Neuronal stem cell (in vitro differentiated cells): Measurements from ENCODE around the gene TBC1D12.

Experiments
- DNase-seq: peaks from one replicate; pipeline ENCODE4 v3.0.0-alpha.2; 2013; ENCODE audit warnings: low spot score
- H2AFZ ChIP-seq: one replicate; pipeline ENCODE4 v1.6.1; 2013; ENCODE audit warnings: mild to moderate bottlenecking, low read length, inconsistent platforms
- H2AK5ac ChIP-seq: 2 replicates; pipeline ENCODE4 v1.6.1; 2013; ENCODE audit warnings: low read depth, mild to moderate bottlenecking, inconsistent platforms, low read length, moderate library complexity, mixed read lengths
- H2BK120ac ChIP-seq: 2 replicates; pipeline ENCODE4 v1.6.1; 2013; ENCODE audit warnings: low read depth, mild to moderate bottlenecking, inconsistent platforms, low read length, moderate library complexity, mixed read lengths
- H2BK12ac ChIP-seq: one replicate; pipeline ENCODE4 v1.6.1; 2013; ENCODE audit warnings: low read length, inconsistent platforms
- H2BK15ac ChIP-seq: 2 replicates; pipeline ENCODE4 v1.6.1; 2013; ENCODE audit warnings: mild to moderate bottlenecking, low read length, inconsistent platforms, mixed read lengths
- H2BK5ac ChIP-seq: one replicate; pipeline ENCODE4 v1.6.1; 2013; ENCODE audit warnings: inconsistent platforms, mild to moderate bottlenecking, low read length, moderate library complexity
- H3K14ac ChIP-seq: one replicate; pipeline ENCODE4 v1.6.1; 2013; ENCODE audit warnings: low read length, inconsistent platforms
- H3K18ac ChIP-seq: 2 replicates; pipeline ENCODE4 v1.6.1; 2013; ENCODE audit warnings: low read length, inconsistent platforms
- H3K23ac ChIP-seq: 2 replicates; pipeline ENCODE4 v1.6.1; 2013; ENCODE audit warnings: low read depth, mild to moderate bottlenecking, mixed read lengths, low read length, inconsistent platforms; ENCODE audit not compliant: poor library complexity
- H3K27ac ChIP-seq: replicated peaks from 3 replicates; pipeline ENCODE4 v1.5.1; 2013; ENCODE audit warnings: low read length, inconsistent platforms
- H3K27me3 ChIP-seq, 3 experiments: 2 replicates each; pipeline ENCODE4 v1.6.1; 2013; ENCODE audit warnings: low read length in 3 of 3, mild to moderate bottlenecking in 2 of 3, inconsistent platforms in 1 of 3, low read depth in 1 of 3, mixed read lengths in 1 of 3, moderate library complexity in 1 of 3; ENCODE audit not compliant: control insufficient read depth in 3 of 3, insufficient read depth in 3 of 3
- H3K36me3 ChIP-seq, 2 donors: replicated peaks in 1 of 2; 2 replicates each; pipeline ENCODE4 v1.6.1; 2013; ENCODE audit warnings: low read length in 2 of 2; ENCODE audit not compliant: control insufficient read depth in 2 of 2, insufficient read depth in 2 of 2
- H3K4ac ChIP-seq: 2 replicates; pipeline ENCODE4 v1.6.1; 2013; ENCODE audit warnings: inconsistent platforms, mild to moderate bottlenecking, low read length, moderate library complexity
- H3K4me1 ChIP-seq, 2 donors: 1 replicate in 1 of 2; 2 replicates in 1 of 2; pipeline ENCODE4 v1.6.1; 2013; ENCODE audit warnings: low read length in 2 of 2, low read depth in 1 of 2; ENCODE audit not compliant: control insufficient read depth in 2 of 2, insufficient read depth in 1 of 2
- H3K4me2 ChIP-seq: one replicate; pipeline ENCODE4 v1.6.1; 2013; ENCODE audit warnings: mild to moderate bottlenecking, low read length, inconsistent platforms; ENCODE audit not compliant: insufficient read depth, poor library complexity, severe bottlenecking
- H3K4me3 ChIP-seq, 2 donors: 2 replicates each; pipeline ENCODE4 v1.5.1; 2013; ENCODE audit warnings: low read length in 2 of 2, mild to moderate bottlenecking in 2 of 2, inconsistent platforms in 1 of 2, moderate library complexity in 1 of 2
- H3K79me1 ChIP-seq: one replicate; pipeline ENCODE4 v1.6.1; 2013; ENCODE audit warnings: low read depth, mild to moderate bottlenecking, inconsistent platforms, low read length, moderate library complexity
- H3K9ac ChIP-seq: one replicate; pipeline ENCODE4 v1.6.1; 2013; ENCODE audit warnings: mild to moderate bottlenecking, low read depth, low read length, inconsistent platforms; ENCODE audit not compliant: poor library complexity
- H3K9me3 ChIP-seq, 2 donors: replicated peaks in 1 of 2; 2 replicates each; pipeline versions ENCODE3 to v1.6.1; 2013; ENCODE audit warnings: low read length in 2 of 2, mild to moderate bottlenecking in 2 of 2, inconsistent platforms in 1 of 2, low read depth in 1 of 2, mixed read lengths in 1 of 2, moderate library complexity in 1 of 2; ENCODE audit not compliant: control insufficient read depth in 2 of 2, insufficient read depth in 1 of 2
- H4K8ac ChIP-seq: one replicate; pipeline ENCODE4 v1.6.1; 2013; ENCODE audit warnings: low read depth, mild to moderate bottlenecking, inconsistent platforms, low read length, moderate library complexity
- H4K91ac ChIP-seq: one replicate; pipeline ENCODE4 v1.6.1; 2013; ENCODE audit warnings: low read length, low read depth, mild to moderate bottlenecking, inconsistent platforms; ENCODE audit not compliant: poor library complexity
- WGBS, 2 donors: extraction: QIAGEN DNeasy Blood & Tissue Kit; methylation state at CpG; one replicate each; pipeline ENCODE4 v1.1.7; 2013; ENCODE audit warnings: missing lambda C conversion rate in 2 of 2, mixed read lengths in 1 of 2; ENCODE audit not compliant: insufficient read length in 2 of 2, insufficient replicate concordance in 1 of 2; ENCODE audit errors: extremely low coverage in 2 of 2; 5-methylcytosine and 5-hydroxymethylcytosine counted together

TBC1D12 gene

GRCh38 chr10:94430701-94431100 lies 28.4 kb downstream of the TBC1D12 start:
- Histone ChIP-seq H3K14ac (no peak overlapping the region), H3K27me3 (no peaks in the 10 kb centered on the region), H2BK5ac (no peak overlapping the region), H3K4me1 (peaks cover 0 to 1% of the 10 kb centered on the region in 2 donors), H4K91ac (no peak overlapping the region), H3K4me2 (no peak overlapping the region), H3K9ac (no peak overlapping the region), H3K4me3 (no peak overlapping the region), H3K36me3 (no peaks in the 10 kb centered on the region), H3K23ac (no peak overlapping the region), H2BK15ac (no peak overlapping the region), H2AFZ (no peak overlapping the region), H3K9me3 (no peaks in the 10 kb centered on the region), H3K79me1 (peaks cover 3% of the 10 kb centered on the region), H3K18ac (no peak overlapping the region), H4K8ac (no peak overlapping the region), H2BK12ac (no peak overlapping the region), H3K4ac (no peak overlapping the region), H3K27ac (no peak overlapping the region), H2AK5ac (no peak overlapping the region), H2BK120ac (no peak overlapping the region)
- WGBS, 2 donors: 100% methylated on average over 1 of the region's 1 CpG; no CpG with 5 or more reads in 1 of the 2 donors
- no peak for DNase-seq

DNA sequence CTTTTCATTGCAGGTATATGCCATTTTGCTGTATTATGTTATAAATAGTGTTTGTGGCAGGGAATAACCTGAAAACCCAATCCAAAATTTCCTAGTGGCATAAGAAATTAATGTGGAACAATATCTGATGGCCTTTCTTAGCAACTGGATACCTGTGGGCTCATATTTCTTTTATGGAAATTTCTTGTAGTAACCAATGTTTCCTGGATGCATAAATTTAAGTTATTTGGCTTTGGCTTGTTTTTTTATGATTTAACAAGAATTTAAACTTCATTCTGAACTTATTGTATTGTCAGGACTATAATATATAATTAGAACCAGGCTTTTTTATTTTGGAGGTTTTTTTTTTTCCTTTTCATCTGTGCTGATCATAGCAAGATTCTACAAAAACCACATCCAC lies 30.1 kb downstream of the TBC1D12 start:
- Histone ChIP-seq H2BK15ac (no peak overlapping the region), H3K14ac (no peak overlapping the region), H3K36me3 (no peaks in the 10 kb centered on the region), H2BK120ac (no peak overlapping the region), H3K9me3 (peaks cover 0 to under 1% of the 10 kb centered on the region in 2 donors), H3K79me1 (peaks cover 3% of the 10 kb centered on the region), H4K8ac (no peak overlapping the region), H2AFZ (no peak overlapping the region), H3K4me2 (no peak overlapping the region), H4K91ac (no peak overlapping the region), H3K23ac (no peak overlapping the region), H3K9ac (no peak overlapping the region), H3K27me3 (no peaks in the 10 kb centered on the region), H2BK12ac (no peak overlapping the region), H3K4ac (no peak overlapping the region), H3K18ac (no peak overlapping the region), H3K4me1 (peaks cover 0 to 1% of the 10 kb centered on the region in 2 donors), H2BK5ac (no peak overlapping the region), H3K4me3 (no peak overlapping the region), H3K27ac (no peak overlapping the region), H2AK5ac (no peak overlapping the region)
- DNase-seq: no peak

DNA sequence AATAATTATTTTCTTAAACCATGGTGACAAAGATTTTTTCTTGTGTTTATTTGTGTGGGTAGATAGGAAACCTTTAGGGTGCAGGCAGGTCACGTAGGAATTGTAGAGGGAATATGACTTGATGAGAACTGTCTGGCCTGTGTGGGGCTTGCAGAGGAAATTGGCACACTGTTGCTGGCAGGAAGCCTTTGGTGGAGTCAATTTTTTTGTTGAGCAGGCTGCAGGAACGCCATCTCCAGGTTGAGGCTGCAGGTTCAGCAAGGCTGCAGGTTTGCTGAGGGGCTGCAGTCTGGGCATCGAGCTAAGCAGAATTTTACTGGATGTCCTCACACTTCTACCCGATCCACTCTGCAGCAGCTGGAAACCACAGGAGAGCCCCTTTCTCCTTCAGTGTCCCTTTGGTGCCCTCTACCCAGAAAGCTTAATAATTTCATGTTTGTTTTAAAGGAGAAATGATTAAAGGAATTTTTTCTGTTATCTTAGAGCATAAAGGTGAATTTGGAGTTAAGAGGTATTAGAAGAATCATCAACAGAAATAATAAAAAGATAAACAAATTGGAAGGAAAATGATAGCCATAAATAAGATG lies 37.0 kb downstream of the TBC1D12 start:
- Histone ChIP-seq H4K8ac (no peak overlapping the region), H2BK12ac (no peak overlapping the region)
- no peak for DNase-seq

GRCh38 chr10:94440096-94440495 lies 37.8 kb downstream of the TBC1D12 start:
- no peaks in the 10 kb centered on the region for H3K36me3 ChIP-seq
- H2BK12ac ChIP-seq: no peak overlapping the region
- no peak overlapping the region for H2BK120ac ChIP-seq
- H4K91ac ChIP-seq: no peak overlapping the region
- H3K14ac ChIP-seq: no peak overlapping the region
- H2AK5ac ChIP-seq: no peak overlapping the region
- H3K9me3 ChIP-seq: peaks cover 0 to 2% of the 10 kb centered on the region in 2 donors
- H2BK15ac ChIP-seq: no peak overlapping the region
- no peak overlapping the region for H3K27ac ChIP-seq
- no peak overlapping the region for H3K18ac ChIP-seq
- H3K4me1 ChIP-seq: no peaks in the 10 kb centered on the region
- H3K4ac ChIP-seq: no peak overlapping the region
- no peak overlapping the region for H3K4me2 ChIP-seq
- DNase-seq: no peak
- H3K79me1 ChIP-seq: no peaks in the 10 kb centered on the region
- H2AFZ ChIP-seq: no peak overlapping the region
- H4K8ac ChIP-seq: no peak overlapping the region
- no peak overlapping the region for H3K23ac ChIP-seq
- H3K9ac ChIP-seq: no peak overlapping the region
- no peak overlapping the region for H2BK5ac ChIP-seq
- H3K4me3 ChIP-seq: no peak overlapping the region
- no peaks in the 10 kb centered on the region for H3K27me3 ChIP-seq

More for the DNA sequence above, 37.0 kb downstream of the TBC1D12 start:
- Histone ChIP-seq H2AFZ (no peak overlapping the region), H3K27ac (no peak overlapping the region), H3K9me3 (peaks cover 0 to 2% of the 10 kb centered on the region in 2 donors), H3K4ac (no peak overlapping the region), H3K4me2 (no peak overlapping the region), H3K14ac (no peak overlapping the region), H2BK15ac (no peak overlapping the region), H2AK5ac (no peak overlapping the region), H2BK5ac (no peak overlapping the region), H3K4me1 (no peaks in the 10 kb centered on the region), H3K79me1 (no peaks in the 10 kb centered on the region), H3K9ac (no peak overlapping the region), H3K18ac (no peak overlapping the region), H3K23ac (no peak overlapping the region), H4K91ac (no peak overlapping the region), H2BK120ac (no peak overlapping the region), H3K27me3 (no peaks in the 10 kb centered on the region), H3K36me3 (no peaks in the 10 kb centered on the region), H3K4me3 (no peak overlapping the region)
- no CpG with 5 or more reads among the region's 4 CpGs for WGBS, 2 donors
